Neural cell (in vitro differentiated cells): ENCODE results near the gene PLAU. TPM values are rescaled to one million over a fixed set of nuclear protein-coding genes. Genes with fewer than 3 reads are reported as not detected.

ENCODE experiments used
- H2AFZ ChIP-seq: fragments of 200-600, 300-800 bp; sonication (generic), shearing (Covaris generic); 2 replicates; pipeline ENCODE4 v1.6.0; 2014; ENCODE audit warnings: low read depth, mild to moderate bottlenecking, antibody characterized with exemption, low read length, moderate library complexity
- H3F3A ChIP-seq: fragments of 200-600 bp; shearing (Covaris generic); 2 replicates; pipeline ENCODE4 v1.6.1; 2016; ENCODE audit warnings: mild to moderate bottlenecking, moderate library complexity, mixed read lengths, antibody characterized with exemption, low read length; ENCODE audit not compliant: insufficient read depth, poor library complexity, severe bottlenecking
- H3K27ac ChIP-seq: fragments of 200-600, 300-800 bp; sonication (generic), shearing (Covaris generic); 2 replicates; pipeline ENCODE4 v1.5.1; 2014; ENCODE audit warnings: mild to moderate bottlenecking, low read length, moderate library complexity
- H3K27me3 ChIP-seq: fragments of 300-800, 200-600 bp; sonication (generic), shearing (Covaris generic); 2 replicates; pipeline ENCODE4 v1.6.0; 2014; ENCODE audit warnings: mild to moderate bottlenecking, low read depth, low read length, moderate library complexity; ENCODE audit not compliant: insufficient read depth
- H3K36me3 ChIP-seq: fragments of 300-800, 200-600 bp; sonication (generic), shearing (Covaris generic); 2 replicates; pipeline ENCODE4 v1.5.1; 2014; ENCODE audit warnings: mild to moderate bottlenecking, antibody characterized with exemption, low read length, moderate library complexity; ENCODE audit not compliant: insufficient read depth
- H3K4me2 ChIP-seq: fragments of 300-800, 200-600 bp; sonication (generic), shearing (Covaris generic); 2 replicates; pipeline ENCODE4 v1.6.0; 2014; ENCODE audit warnings: mild to moderate bottlenecking, low read length
- H3K4me3 ChIP-seq: fragments of 300-800, 200-600 bp; sonication (generic), shearing (Covaris generic); 2 replicates; pipeline ENCODE4 v1.5.1; 2014; ENCODE audit warnings: mild to moderate bottlenecking, low read length, moderate library complexity
- H3K79me2 ChIP-seq: fragments of 200-600 bp; shearing (Covaris generic); replicated peaks from 2 replicates; pipeline ENCODE4 v1.6.0; 2014; ENCODE audit warnings: mild to moderate bottlenecking, low read length, moderate library complexity; ENCODE audit not compliant: insufficient read depth
- H3K9ac ChIP-seq: fragments of 300-800, 200-600 bp; sonication (generic), shearing (Covaris generic); 2 replicates; pipeline ENCODE4 v1.6.1; 2016; ENCODE audit warnings: mild to moderate bottlenecking, low read length, mixed read lengths
- H3K9me2 ChIP-seq: fragments of 200-600 bp; shearing (Covaris generic); 2 replicates; pipeline ENCODE4 v1.6.1; 2016; ENCODE audit warnings: mild to moderate bottlenecking, low read length, mixed read lengths; ENCODE audit not compliant: insufficient read depth
- H3K9me3 ChIP-seq: fragments of 200-600, 300-800 bp; sonication (generic), shearing (Covaris generic); 2 replicates; pipeline ENCODE4 v1.6.1; 2016; ENCODE audit warnings: mild to moderate bottlenecking, mixed run types, low read length, moderate library complexity, mixed read lengths
- H4K20me1 ChIP-seq: fragments of 200-600 bp; shearing (Covaris generic); 2 replicates; pipeline ENCODE4 v1.6.1; 2016; ENCODE audit warnings: mild to moderate bottlenecking, mixed run types; ENCODE audit not compliant: insufficient read depth
- CTCF ChIP-seq: fragments of 450-650 bp; IDR thresholded peaks from 2 replicates; pipeline ENCODE4 v1.5.1; 2014; ENCODE audit warnings: antibody characterized with exemption, mild to moderate bottlenecking, moderate library complexity; ENCODE audit not compliant: poor library complexity, severe bottlenecking
- EP300 ChIP-seq: fragments of 450-650 bp; conservative IDR thresholded peaks from 2 replicates; pipeline ENCODE4 v1.6.1; 2014; ENCODE audit warnings: antibody characterized with exemption, mild to moderate bottlenecking, moderate library complexity; ENCODE audit not compliant: poor library complexity, severe bottlenecking
- EZH2 ChIP-seq: fragments of 200-600, 300-800 bp; shearing (Covaris generic), sonication (generic); IDR thresholded peaks from 2 replicates; pipeline ENCODE4 v1.6.1; 2014; ENCODE audit warnings: antibody characterized with exemption, low read length, borderline replicate concordance, mild to moderate bottlenecking; ENCODE audit not compliant: insufficient read depth, poor library complexity, severe bottlenecking
- MXI1 ChIP-seq: fragments of 450-650 bp; conservative IDR thresholded peaks from 2 replicates; pipeline ENCODE4 v1.6.1; 2014; ENCODE audit warnings: antibody characterized with exemption, mild to moderate bottlenecking; ENCODE audit not compliant: poor library complexity, severe bottlenecking
- POLR2AphosphoS5 ChIP-seq: IDR thresholded peaks from 2 replicates; pipeline ENCODE4 v1.6.1; 2012
- RAD21 ChIP-seq: fragments of 450-650 bp; conservative IDR thresholded peaks from 2 replicates; pipeline ENCODE4 v1.6.1; 2014; ENCODE audit warnings: antibody characterized with exemption, mild to moderate bottlenecking, moderate library complexity
- SMC3 ChIP-seq: fragments of 450-650 bp; conservative IDR thresholded peaks from 2 replicates; pipeline ENCODE4 v1.6.1; 2014; ENCODE audit warnings: antibody characterized with exemption, mild to moderate bottlenecking, moderate library complexity; ENCODE audit not compliant: poor library complexity
- TAF1 ChIP-seq: IDR thresholded peaks from 2 replicates; pipeline ENCODE4 v1.6.1; 2012; ENCODE audit warnings: low read depth
- polyA plus RNA-seq: library from polyadenylated mRNA; depleted of rRNA; stranded (reverse); fragments of >200 nt; gene quantifications from 2 replicates; pipeline ENCODE4 v1.2.3, GENCODE V29; 2014
- TF ChIP-seq, protein P1 (sequence below): IDR thresholded peaks from 2 replicates; pipeline ENCODE4 v1.6.1; 2012; ENCODE audit warnings: borderline replicate concordance

Gene PLAU
- polyA plus RNA-seq, 1 donor from 2014 or later: 1.1 TPM

- no peak overlapping the region for H3K27ac ChIP-seq
- H2AFZ ChIP-seq: no peak overlapping the region
- H3F3A ChIP-seq: no peaks in the 10 kb centered on the region
Measured at GRCh38 chr10:73886661-73887293, 24.2 kb upstream of the PLAU start.

GRCh38 chr10:73887294-73888039 is 23.5 kb upstream of the PLAU start:
- no peaks in the 10 kb centered on the region for H3K79me2 ChIP-seq
- H3K36me3 ChIP-seq: no peaks in the 10 kb centered on the region
- H2AFZ ChIP-seq: no peak overlapping the region
- no peak overlapping the region for H3K27ac ChIP-seq
- H3K4me2 ChIP-seq: no peak overlapping the region
- H3K27me3 ChIP-seq: no peaks in the 10 kb centered on the region
- no peak overlapping the region for H3K9ac ChIP-seq
- no peaks in the 10 kb centered on the region for H3K9me3 ChIP-seq
- no peaks in the 10 kb centered on the region for H4K20me1 ChIP-seq
- no peak overlapping the region for H3K4me3 ChIP-seq
- no peaks in the 10 kb centered on the region for H3K9me2 ChIP-seq
- H3F3A ChIP-seq: no peaks in the 10 kb centered on the region
- TF ChIP-seq, protein P1, sequence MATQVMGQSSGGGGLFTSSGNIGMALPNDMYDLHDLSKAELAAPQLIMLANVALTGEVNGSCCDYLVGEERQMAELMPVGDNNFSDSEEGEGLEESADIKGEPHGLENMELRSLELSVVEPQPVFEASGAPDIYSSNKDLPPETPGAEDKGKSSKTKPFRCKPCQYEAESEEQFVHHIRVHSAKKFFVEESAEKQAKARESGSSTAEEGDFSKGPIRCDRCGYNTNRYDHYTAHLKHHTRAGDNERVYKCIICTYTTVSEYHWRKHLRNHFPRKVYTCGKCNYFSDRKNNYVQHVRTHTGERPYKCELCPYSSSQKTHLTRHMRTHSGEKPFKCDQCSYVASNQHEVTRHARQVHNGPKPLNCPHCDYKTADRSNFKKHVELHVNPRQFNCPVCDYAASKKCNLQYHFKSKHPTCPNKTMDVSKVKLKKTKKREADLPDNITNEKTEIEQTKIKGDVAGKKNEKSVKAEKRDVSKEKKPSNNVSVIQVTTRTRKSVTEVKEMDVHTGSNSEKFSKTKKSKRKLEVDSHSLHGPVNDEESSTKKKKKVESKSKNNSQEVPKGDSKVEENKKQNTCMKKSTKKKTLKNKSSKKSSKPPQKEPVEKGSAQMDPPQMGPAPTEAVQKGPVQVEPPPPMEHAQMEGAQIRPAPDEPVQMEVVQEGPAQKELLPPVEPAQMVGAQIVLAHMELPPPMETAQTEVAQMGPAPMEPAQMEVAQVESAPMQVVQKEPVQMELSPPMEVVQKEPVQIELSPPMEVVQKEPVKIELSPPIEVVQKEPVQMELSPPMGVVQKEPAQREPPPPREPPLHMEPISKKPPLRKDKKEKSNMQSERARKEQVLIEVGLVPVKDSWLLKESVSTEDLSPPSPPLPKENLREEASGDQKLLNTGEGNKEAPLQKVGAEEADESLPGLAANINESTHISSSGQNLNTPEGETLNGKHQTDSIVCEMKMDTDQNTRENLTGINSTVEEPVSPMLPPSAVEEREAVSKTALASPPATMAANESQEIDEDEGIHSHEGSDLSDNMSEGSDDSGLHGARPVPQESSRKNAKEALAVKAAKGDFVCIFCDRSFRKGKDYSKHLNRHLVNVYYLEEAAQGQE: no peak
- TF ChIP-seq RAD21 (no peak), CTCF (no peak), POLR2AphosphoS5 (no peak), MXI1 (no peak), TAF1 (no peak), SMC3 (no peak)

More at GRCh38 chr10:73886661-73887293, 24.2 kb upstream of the PLAU start:
- Histone ChIP-seq H4K20me1 (no peaks in the 10 kb centered on the region), H3K4me2 (no peak overlapping the region), H3K79me2 (no peaks in the 10 kb centered on the region), H3K9ac (no peak overlapping the region), H3K27me3 (no peaks in the 10 kb centered on the region), H3K9me2 (no peaks in the 10 kb centered on the region), H3K4me3 (no peak overlapping the region), H3K36me3 (no peaks in the 10 kb centered on the region), H3K9me3 (no peaks in the 10 kb centered on the region)
- TF ChIP-seq EZH2 (no peak), RAD21 (no peak), POLR2AphosphoS5 (no peak), TAF1 (no peak), MXI1 (no peak), EP300 (no peak), CTCF (no peak)
- TF ChIP-seq, protein P1: no peak
